MCF 10A (cell line): ENCODE data around the gene NSUN7. TPM values are rescaled to one million over a fixed set of nuclear protein-coding genes. Genes with fewer than 3 reads are reported as not detected.
A peak's percentile ranks its signal among the peaks of the same experiment; 100 is the strongest.

Experiments used
- BruUV-seq: library from RNA; stranded (reverse); fragments of 400-500 nt; replicated peaks from 2 replicates; lab custom pipeline; 2021; lab: Mats Ljungman, UMichigan
- CTCF ChIA-PET: fragments of 300-600 bp; sonication (Branson Sonifier 250); formaldehyde crosslinking; extraction: SDS; loops from one replicate; lab custom pipeline; 2021; ENCODE audit warnings: antibody characterized with exemption, inconsistent platforms; lab: Yijun Ruan, JAX
- POLR2A ChIA-PET: fragments of 300-600, 350-650 bp; sonication (Branson Sonifier 250); formaldehyde crosslinking; extraction: SDS; loops from one replicate; lab custom pipeline; 2020; ENCODE audit warnings: antibody characterized with exemption, inconsistent platforms; lab: Yijun Ruan, JAX
- DNase-seq: peaks from one replicate; pipeline ENCODE4 v3.0.0-alpha.2; 2018; ENCODE audit not compliant: unreplicated experiment
- H3K27ac Mint-ChIP-seq: one replicate; pipeline ENCODE4 v1.8.0; 2022; ENCODE audit warnings: mild to moderate bottlenecking, low read depth, mixed read lengths; ENCODE audit not compliant: unreplicated experiment
- H3K27me3 Mint-ChIP-seq: one replicate; pipeline ENCODE4 v1.8.0; 2022; ENCODE audit warnings: mixed read lengths; ENCODE audit not compliant: insufficient read depth, unreplicated experiment
- H3K36me3 Mint-ChIP-seq: one replicate; pipeline ENCODE4 v1.8.0; 2022; ENCODE audit warnings: mild to moderate bottlenecking, moderate library complexity, mixed read lengths; ENCODE audit not compliant: insufficient read depth, unreplicated experiment
- H3K4me1 Mint-ChIP-seq: one replicate; pipeline ENCODE4 v1.8.0; 2022; ENCODE audit warnings: mixed read lengths; ENCODE audit not compliant: insufficient read depth, unreplicated experiment
- H3K4me3 Mint-ChIP-seq: one replicate; pipeline ENCODE4 v1.8.0; 2022; ENCODE audit warnings: mild to moderate bottlenecking, moderate library complexity, mixed read lengths; ENCODE audit not compliant: unreplicated experiment
- H3K9me3 Mint-ChIP-seq: one replicate; pipeline ENCODE4 v1.8.0; 2022; ENCODE audit warnings: mixed read lengths; ENCODE audit not compliant: unreplicated experiment
- intact Hi-C: fragments of 100-400 bp; cut with micrococcal nuclease; formaldehyde crosslinking; loops from 2 replicates; pipeline ENCODE4 v1.14.1; 2022
- total RNA-seq: library from RNA; stranded (reverse); gene quantifications from 2 replicates; pipeline ENCODE4 v1.2.3, GENCODE V29; 2022
- TF ChIP-seq, protein P1 (sequence below): fragments of 200-600 bp; IDR thresholded peaks from one replicate; pipeline ENCODE4 v1.8.0; 2022; ENCODE audit warnings: antibody characterized with exemption, mild to moderate bottlenecking; ENCODE audit not compliant: unreplicated experiment

Gene NSUN7
- total RNA-seq, 1 experiment from 2014 or later = not detected

DNA sequence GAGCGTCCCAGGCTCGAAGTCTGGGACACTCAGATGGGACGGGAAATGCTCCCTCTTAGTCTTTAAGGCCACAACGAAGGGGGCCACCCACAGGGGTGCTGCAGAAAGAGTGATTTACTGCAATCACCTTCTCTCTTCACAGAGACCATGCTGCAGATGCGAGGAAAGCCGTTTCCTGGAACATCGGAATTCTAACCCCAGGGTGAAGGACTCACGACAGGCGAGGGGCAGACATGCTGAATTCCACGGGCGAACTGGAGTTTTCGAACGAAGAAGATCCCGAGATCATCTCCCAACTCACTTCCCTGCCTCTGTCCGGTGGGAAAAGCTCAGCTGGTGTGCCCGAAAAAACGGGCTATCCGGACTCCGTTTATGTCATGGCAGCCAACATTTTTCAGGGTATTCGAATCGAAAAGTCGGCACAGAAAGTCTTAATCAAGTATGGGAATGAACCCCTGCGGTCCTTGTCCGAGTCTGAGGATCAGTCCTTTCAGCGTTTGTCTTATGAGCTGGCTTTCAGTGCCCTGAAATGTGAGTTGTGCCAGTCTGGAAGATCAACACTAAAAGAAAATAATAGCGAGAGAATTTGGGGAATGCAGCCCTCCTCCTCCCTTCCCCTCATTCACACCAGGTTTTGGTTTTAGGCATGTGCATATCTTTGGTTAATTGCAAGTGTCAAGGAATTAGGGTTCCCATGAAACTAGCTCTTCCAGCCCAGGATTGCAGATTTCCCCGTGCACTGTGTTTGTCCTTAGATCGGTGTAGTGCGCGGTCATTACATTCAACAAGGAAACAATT is 905 bp downstream of the NSUN7 start:
- intact Hi-C loops = no loop called here
- CTCF ChIA-PET = interaction anchor here (1.1 kb wide), 1 partner anchor 15 kb away, joined by 3 read pairs; no protein-coding TSS in a partner anchor
- Mint-ChIP-seq H3K4me1 (no peaks in the 10 kb centered on the region), H3K4me3 (no peak overlapping the region), H3K9me3 (peaks cover 6% of the 10 kb centered on the region), H3K27me3 (peaks cover 11% of the 10 kb centered on the region), H3K27ac (no peak overlapping the region), H3K36me3 (no peaks in the 10 kb centered on the region)
- POLR2A ChIA-PET = interaction anchor here (0.6 kb wide), 1 partner anchor 21 kb away, joined by 3 read pairs; no protein-coding TSS in a partner anchor
- TF ChIP-seq, protein P1, sequence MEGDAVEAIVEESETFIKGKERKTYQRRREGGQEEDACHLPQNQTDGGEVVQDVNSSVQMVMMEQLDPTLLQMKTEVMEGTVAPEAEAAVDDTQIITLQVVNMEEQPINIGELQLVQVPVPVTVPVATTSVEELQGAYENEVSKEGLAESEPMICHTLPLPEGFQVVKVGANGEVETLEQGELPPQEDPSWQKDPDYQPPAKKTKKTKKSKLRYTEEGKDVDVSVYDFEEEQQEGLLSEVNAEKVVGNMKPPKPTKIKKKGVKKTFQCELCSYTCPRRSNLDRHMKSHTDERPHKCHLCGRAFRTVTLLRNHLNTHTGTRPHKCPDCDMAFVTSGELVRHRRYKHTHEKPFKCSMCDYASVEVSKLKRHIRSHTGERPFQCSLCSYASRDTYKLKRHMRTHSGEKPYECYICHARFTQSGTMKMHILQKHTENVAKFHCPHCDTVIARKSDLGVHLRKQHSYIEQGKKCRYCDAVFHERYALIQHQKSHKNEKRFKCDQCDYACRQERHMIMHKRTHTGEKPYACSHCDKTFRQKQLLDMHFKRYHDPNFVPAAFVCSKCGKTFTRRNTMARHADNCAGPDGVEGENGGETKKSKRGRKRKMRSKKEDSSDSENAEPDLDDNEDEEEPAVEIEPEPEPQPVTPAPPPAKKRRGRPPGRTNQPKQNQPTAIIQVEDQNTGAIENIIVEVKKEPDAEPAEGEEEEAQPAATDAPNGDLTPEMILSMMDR = no peak
- no peak for DNase-seq
- no TSS peak for BruUV-seq

DNA sequence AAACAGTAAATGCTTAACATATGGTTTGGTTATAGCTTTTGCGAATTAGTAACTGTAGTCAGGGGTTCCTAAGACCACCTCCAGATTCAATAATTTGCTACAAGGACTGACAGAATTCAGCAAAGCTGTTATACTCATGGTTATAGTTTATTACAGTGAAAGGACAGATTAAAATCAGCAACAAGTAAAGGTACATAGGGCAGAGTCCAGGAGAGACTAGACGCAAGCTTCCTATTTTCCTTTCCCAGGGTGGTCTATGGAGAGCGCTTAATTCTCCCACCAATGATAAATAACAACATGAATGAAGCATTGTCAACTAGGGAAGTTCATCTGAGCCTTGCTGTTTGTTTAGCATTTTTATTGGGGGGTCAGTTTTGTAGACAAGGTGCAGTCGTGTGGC is 5.9 kb downstream of the NSUN7 start:
- TF ChIP-seq, protein P1 = no peak

DNA sequence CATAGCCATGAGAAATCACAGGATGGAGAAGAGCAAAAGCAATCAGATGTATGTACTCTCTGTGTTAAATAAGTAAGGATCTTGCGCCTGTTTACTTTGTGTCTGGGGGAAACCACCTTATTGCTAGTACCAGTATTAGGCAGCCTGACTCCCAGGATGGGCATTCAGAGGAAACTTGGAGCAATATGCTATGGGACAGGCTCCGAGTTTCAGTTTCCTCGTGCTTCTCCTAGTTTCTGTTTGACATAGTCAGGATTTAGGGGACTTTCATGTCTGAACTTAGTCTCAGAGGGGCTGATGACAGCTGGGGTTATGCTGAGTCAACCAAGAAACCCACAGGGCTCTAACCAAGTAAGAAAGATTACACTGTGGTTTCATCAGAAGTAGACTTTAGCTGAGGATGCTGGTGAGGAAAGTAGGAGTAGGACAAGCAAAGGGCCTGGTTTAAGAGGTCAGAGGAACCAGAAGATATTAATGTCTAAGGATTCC is 13.5 kb downstream of the NSUN7 start:
- H3K4me3 Mint-ChIP-seq = no peak overlapping the region
- BruUV-seq = no TSS peak
- no peak for DNase-seq

More for the DNA sequence above, 5.9 kb downstream of the NSUN7 start:
- H3K27ac Mint-ChIP-seq = no peak overlapping the region
- peaks cover 8% of the 10 kb centered on the region for H3K27me3 Mint-ChIP-seq
- intact Hi-C loops = no loop called here
- ChIA-PET CTCF (no interaction called here), POLR2A (interaction anchor here (0.6 kb wide), 2 partner anchors 11 to 12 kb away, joined by 3 to 4 read pairs; no protein-coding TSS in a partner anchor)
- H3K36me3 Mint-ChIP-seq = no peaks in the 10 kb centered on the region
- peaks cover 6% of the 10 kb centered on the region for H3K9me3 Mint-ChIP-seq
- DNase-seq = no peak
- H3K4me1 Mint-ChIP-seq = no peaks in the 10 kb centered on the region
- BruUV-seq = no TSS peak
- no peak overlapping the region for H3K4me3 Mint-ChIP-seq

DNA sequence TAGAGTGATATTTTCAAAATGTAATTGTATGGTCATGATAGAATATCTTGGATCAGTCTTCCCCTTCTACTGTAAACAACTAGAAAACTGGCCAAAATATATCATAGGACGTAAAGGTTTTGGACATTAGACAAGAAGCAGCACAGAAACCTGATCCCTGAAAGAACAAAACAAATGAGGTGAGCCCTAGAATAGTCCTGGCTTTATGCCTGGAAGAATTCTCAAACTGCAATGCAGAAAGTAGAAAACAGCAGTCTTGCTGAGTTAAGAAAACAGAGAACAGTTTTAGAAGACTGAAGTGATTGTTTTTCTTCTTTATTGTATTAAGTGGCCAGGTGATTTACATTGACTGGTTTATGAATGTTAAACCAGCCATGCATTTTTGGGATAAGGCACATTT is 19.5 kb downstream of the NSUN7 start:
- CTCF ChIA-PET = no interaction called here
- no peaks in the 10 kb centered on the region for H3K4me1 Mint-ChIP-seq
- intact Hi-C loops = no loop called here
- H3K36me3 Mint-ChIP-seq = no peaks in the 10 kb centered on the region
- H3K27ac Mint-ChIP-seq = no peak overlapping the region
- POLR2A ChIA-PET = no interaction called here
- TF ChIP-seq, protein P1 = no peak
- no peak overlapping the region for H3K4me3 Mint-ChIP-seq
- no peaks in the 10 kb centered on the region for H3K9me3 Mint-ChIP-seq
- no TSS peak for BruUV-seq
- H3K27me3 Mint-ChIP-seq = no peaks in the 10 kb centered on the region
- DNase-seq = peak; percentile 17

More for the DNA sequence above, 13.5 kb downstream of the NSUN7 start:
- Mint-ChIP-seq H3K4me1 (no peaks in the 10 kb centered on the region), H3K36me3 (no peaks in the 10 kb centered on the region), H3K27ac (no peak overlapping the region), H3K9me3 (no peaks in the 10 kb centered on the region), H3K27me3 (no peaks in the 10 kb centered on the region)
- POLR2A ChIA-PET = no interaction called here
- CTCF ChIA-PET = interaction anchor here (0.8 kb wide), 1 partner anchor 158 kb away, joined by 3 read pairs; no protein-coding TSS in a partner anchor
- TF ChIP-seq, protein P1 = no peak
- intact Hi-C loops = no loop called here
